ENCODE data around the gene ITIH5. TPM values are rescaled to one million over a fixed set of nuclear protein-coding genes. Genes with fewer than 3 reads are reported as not detected.
"Not testable (repeated sequence)": the region's sequence is repeated elsewhere in the genome, so short reads cannot be mapped to it uniquely, and the experiment has no call there.

ITIH5 gene
- total RNA-seq, 1 donor from 2014 or later, result 3.4 TPM

- peaks cover 4% of the 10 kb centered on the region for H3K36me3 Mint-ChIP-seq (ENCODE audit: low read depth)
- TF ChIP-seq CTCF (IDR thresholded peaks at IDR 0.05), result no peak
- H3K4me3 Mint-ChIP-seq (ENCODE audit: unreplicated experiment), result no peak overlapping the region
- H3K27ac Mint-ChIP-seq (ENCODE audit: unreplicated experiment), result no peak overlapping the region
- peaks cover 3% of the 10 kb centered on the region for H3K4me1 Mint-ChIP-seq (ENCODE audit: low read depth)
- no peak for DNase-seq (ENCODE audit: low spot score)
- peaks cover 18% of the 10 kb centered on the region for H3K9me3 Mint-ChIP-seq (ENCODE audit: low read depth)
- peaks cover 30% of the 10 kb centered on the region for H3K27me3 Mint-ChIP-seq (ENCODE audit: low read depth)
Observed at GRCh38 chr10:7686351-7687171, 19.8 kb upstream of the ITIH5 start.

- H3K4me3 Mint-ChIP-seq (ENCODE audit: unreplicated experiment); H3K27ac Mint-ChIP-seq (ENCODE audit: unreplicated experiment); H3K36me3 Mint-ChIP-seq (ENCODE audit: low read depth); H3K4me1 Mint-ChIP-seq (ENCODE audit: low read depth); H3K9me3 Mint-ChIP-seq (ENCODE audit: low read depth); DNase-seq (ENCODE audit: low spot score): not testable (repeated sequence)
- H3K27me3 Mint-ChIP-seq (ENCODE audit: low read depth), result peaks cover 44% of the 10 kb centered on the region
Observed at GRCh38 chr10:7680078-7680477, 13.3 kb upstream of the ITIH5 start.

GRCh38 chr10:7679256-7679655 is 12.5 kb upstream of the ITIH5 start:
- Mint-ChIP-seq H3K9me3 (ENCODE audit: low read depth) (peaks cover 8% of the 10 kb centered on the region), H3K27me3 (ENCODE audit: low read depth) (peaks cover 44% of the 10 kb centered on the region), H3K36me3 (ENCODE audit: low read depth) (peaks cover 4% of the 10 kb centered on the region), H3K27ac (ENCODE audit: unreplicated experiment) (no peak overlapping the region), H3K4me1 (ENCODE audit: low read depth) (no peaks in the 10 kb centered on the region), H3K4me3 (ENCODE audit: unreplicated experiment) (no peak overlapping the region)
- no peak for DNase-seq (ENCODE audit: low spot score)
- no peak for TF ChIP-seq CTCF (IDR thresholded peaks at IDR 0.05)

GRCh38 chr10:7672341-7673134 is 5.8 kb upstream of the ITIH5 start:
- TF ChIP-seq CTCF (IDR thresholded peaks at IDR 0.05), result no peak
- Mint-ChIP-seq H3K4me3 (ENCODE audit: unreplicated experiment) (no peak overlapping the region), H3K27ac (ENCODE audit: unreplicated experiment) (no peak overlapping the region), H3K9me3 (ENCODE audit: low read depth) (no peaks in the 10 kb centered on the region), H3K4me1 (ENCODE audit: low read depth) (peaks cover 11% of the 10 kb centered on the region), H3K27me3 (ENCODE audit: low read depth) (peaks cover 55% of the 10 kb centered on the region), H3K36me3 (ENCODE audit: low read depth) (peaks cover 2% of the 10 kb centered on the region)
- no peak for DNase-seq (ENCODE audit: low spot score)

- no peaks in the 10 kb centered on the region for H3K9me3 Mint-ChIP-seq (ENCODE audit: low read depth)
- peaks cover 51% of the 10 kb centered on the region for H3K27me3 Mint-ChIP-seq (ENCODE audit: low read depth)
- peaks cover 24% of the 10 kb centered on the region for H3K4me1 Mint-ChIP-seq (ENCODE audit: low read depth)
- no peak for DNase-seq (ENCODE audit: low spot score)
- H3K36me3 Mint-ChIP-seq (ENCODE audit: low read depth), result peaks cover 2% of the 10 kb centered on the region
- H3K4me3 Mint-ChIP-seq (ENCODE audit: unreplicated experiment), result no peak overlapping the region
- no peak for TF ChIP-seq CTCF (IDR thresholded peaks at IDR 0.05)
- H3K27ac Mint-ChIP-seq (ENCODE audit: unreplicated experiment), result no peak overlapping the region
Observed at GRCh38 chr10:7670157-7670556, 3.4 kb upstream of the ITIH5 start.
